Upper lobe of right lung (tissue), 1 donor: Measurements from ENCODE around the gene FSTL3. TPM values are rescaled to one million over a fixed set of nuclear protein-coding genes. Genes with fewer than 3 reads are reported as not detected.

Experiments used
- ATAC-seq: fragments of 200-7000 bp; cut with Tn5 transposase; one replicate; pipeline ENCODE4 v1.9.1; 2020; ENCODE audit warnings: mild to moderate bottlenecking, moderate library complexity
- DNase-seq: peaks from one replicate; pipeline ENCODE4 v3.0.0-alpha.2; 2020
- H3K27ac ChIP-seq: fragments of 200-600 bp; one replicate; pipeline ENCODE4 v1.8.0; 2022
- H3K27me3 ChIP-seq: fragments of 200-600 bp; one replicate; pipeline ENCODE4 v1.8.0; 2022; ENCODE audit warnings: mild to moderate bottlenecking
- H3K36me3 ChIP-seq: fragments of 200-600 bp; one replicate; pipeline ENCODE4 v1.8.0; 2022
- H3K4me1 ChIP-seq: fragments of 200-600 bp; one replicate; pipeline ENCODE4 v1.8.0; 2022
- H3K4me3 ChIP-seq: fragments of 200-600 bp; one replicate; pipeline ENCODE4 v1.8.0; 2022; ENCODE audit warnings: mild to moderate bottlenecking
- H3K9me3 ChIP-seq: fragments of 200-600 bp; one replicate; pipeline ENCODE4 v1.8.0; 2022
- CTCF ChIP-seq: fragments of 200-600 bp; IDR thresholded peaks from one replicate; pipeline ENCODE4 v1.8.0; 2022; ENCODE audit warnings: antibody characterized with exemption
- intact Hi-C: fragments of 100-400 bp; cut with DNase I; formaldehyde crosslinking; loops from one replicate; pipeline ENCODE4 v1.11.0; 2022
- total RNA-seq: library from RNA; stranded (reverse); fragmentation: NEBNext Ultra II Directional; extraction: Animal tissue kit (Norgen Biotek cat#: 25700); gene quantifications from one replicate; pipeline ENCODE4 v1.2.1, GENCODE V29; 2021
- donor health status: DM: no; HTN: yes; CAD: no; lungs with severe emphysema.

The FSTL3 gene
- total RNA-seq, 1 donor from 2014 or later: 114 TPM

- Histone ChIP-seq H3K4me1 (no peaks in the 10 kb centered on the region), H3K4me3 (no peak overlapping the region), H3K9me3 (no peaks in the 10 kb centered on the region), H3K27me3 (no peaks in the 10 kb centered on the region), H3K27ac (no peak overlapping the region), H3K36me3 (peaks cover 68% of the 10 kb centered on the region)
- TF ChIP-seq CTCF: no peak
- no peak for ATAC-seq
- DNase-seq: no peak
- intact Hi-C loops: no loop called here
These were observed 27.9 kb upstream of the FSTL3 start for GRCh38 chr19:648305-648704.

- no peak for ATAC-seq
- H3K27me3 ChIP-seq: no peaks in the 10 kb centered on the region
- H3K36me3 ChIP-seq: peaks cover 74% of the 10 kb centered on the region
- intact Hi-C loops: no loop called here
- no peak for TF ChIP-seq CTCF
- no peak overlapping the region for H3K27ac ChIP-seq
- H3K9me3 ChIP-seq: no peaks in the 10 kb centered on the region
- H3K4me3 ChIP-seq: no peak overlapping the region
- no peak for DNase-seq
- H3K4me1 ChIP-seq: no peaks in the 10 kb centered on the region
These were observed 27.0 kb upstream of the FSTL3 start for GRCh38 chr19:648904-649801.

- ATAC-seq (no peak), DNase-seq (no peak)
- Histone ChIP-seq H3K36me3 (peaks cover 74% of the 10 kb centered on the region), H3K27ac (no peak overlapping the region), H3K4me3 (no peak overlapping the region), H3K27me3 (no peaks in the 10 kb centered on the region), H3K4me1 (no peaks in the 10 kb centered on the region), H3K9me3 (no peaks in the 10 kb centered on the region)
- TF ChIP-seq CTCF: no peak
- intact Hi-C loops: no loop called here
These were observed 26.1 kb upstream of the FSTL3 start for GRCh38 chr19:650121-650520.

- DNase-seq: no peak
- H3K4me1 ChIP-seq: no peaks in the 10 kb centered on the region
- H3K9me3 ChIP-seq: no peaks in the 10 kb centered on the region
- no peak for ATAC-seq
- H3K4me3 ChIP-seq: no peak overlapping the region
- TF ChIP-seq CTCF: no peak
- no peak overlapping the region for H3K27ac ChIP-seq
- peaks cover 67% of the 10 kb centered on the region for H3K36me3 ChIP-seq
- H3K27me3 ChIP-seq: no peaks in the 10 kb centered on the region
- intact Hi-C loops: no loop called here
These were observed 24.9 kb upstream of the FSTL3 start for GRCh38 chr19:651114-651818.

GRCh38 chr19:651991-652390, 24.2 kb upstream of the FSTL3 start:
- H3K36me3 ChIP-seq: peaks cover 60% of the 10 kb centered on the region
- H3K27ac ChIP-seq: no peak overlapping the region
- H3K4me1 ChIP-seq: no peaks in the 10 kb centered on the region
- no peak for DNase-seq
- no peak for ATAC-seq
- no peaks in the 10 kb centered on the region for H3K27me3 ChIP-seq
- no peak for TF ChIP-seq CTCF
- intact Hi-C loops: no loop called here
- H3K9me3 ChIP-seq: no peaks in the 10 kb centered on the region
- H3K4me3 ChIP-seq: no peak overlapping the region
